HG03108 (cell line): ENCODE data around the gene RELN.
"Not testable (repeated sequence)": the region's sequence is repeated elsewhere in the genome, so short reads cannot be mapped to it uniquely, and the experiment has no call there.

ENCODE experiments used
- ATAC-seq: cut with Tn5 transposase; IDR thresholded peaks from one replicate; pipeline ENCODE4 v1.9.1; 2021; ENCODE audit warnings: moderate library complexity; ENCODE audit not compliant: unreplicated experiment

RELN gene

GRCh38 chr7:103524042-103524907, 465.2 kb downstream of the RELN start:
- ATAC-seq: no peak

GRCh38 chr7:103521937-103522336, 467.5 kb downstream of the RELN start:
- ATAC-seq: no peak

GRCh38 chr7:103504505-103505135, 484.8 kb downstream of the RELN start:
- ATAC-seq: no peak

- no peak for ATAC-seq
These were observed 488.3 kb downstream of the RELN start for GRCh38 chr7:103501206-103501605.

- no peak for ATAC-seq
These were observed 489.5 kb downstream of the RELN start for GRCh38 chr7:103499976-103500375.

GRCh38 chr7:103487419-103487818, 502.0 kb downstream of the RELN start:
- ATAC-seq: no peak

- ATAC-seq: not testable (repeated sequence)
These were observed 502.6 kb downstream of the RELN start for GRCh38 chr7:103486873-103487272.

- no peak for ATAC-seq
These were observed 508.7 kb downstream of the RELN start for GRCh38 chr7:103480771-103481170.

- ATAC-seq: no peak
These were observed 514.5 kb downstream of the RELN start for GRCh38 chr7:103474956-103475355.

- ATAC-seq: no peak
These were observed 520.1 kb downstream of the RELN start for GRCh38 chr7:103469095-103469948.

- ATAC-seq: no peak
These were observed 522.6 kb downstream of the RELN start for GRCh38 chr7:103466814-103467213.

GRCh38 chr7:103462358-103462757, 527.1 kb downstream of the RELN start:
- ATAC-seq: no peak

GRCh38 chr7:103447073-103447960, 542.1 kb downstream of the RELN start:
- ATAC-seq: no peak

- no peak for ATAC-seq
These were observed 543.4 kb downstream of the RELN start, which contains the start of gene SLC26A5 for GRCh38 chr7:103446049-103446520. Gene SLC26A5 (minus strand): TSS chr7:103446207. CDS start chr7:103421514, 24,693 bp downstream.

GRCh38 chr7:103445228-103446048, 544.0 kb downstream of the RELN start:
- no peak for ATAC-seq

- ATAC-seq: no peak
These were observed 549.8 kb downstream of the RELN start for GRCh38 chr7:103439661-103440060.

- no peak for ATAC-seq
These were observed 551.8 kb downstream of the RELN start for GRCh38 chr7:103437623-103438022.

GRCh38 chr7:103432712-103433111, 556.7 kb downstream of the RELN start:
- no peak for ATAC-seq

- no peak for ATAC-seq
These were observed 564.3 kb downstream of the RELN start for GRCh38 chr7:103425177-103425576.
